GM21360 (cell line): ENCODE data around the gene SIDT1.

Experiments
- ATAC-seq: cut with Tn5 transposase; IDR thresholded peaks from one replicate; pipeline ENCODE4 v1.9.1; 2021; ENCODE audit warnings: mild to moderate bottlenecking, moderate library complexity; ENCODE audit not compliant: unreplicated experiment

SIDT1 gene

DNA sequence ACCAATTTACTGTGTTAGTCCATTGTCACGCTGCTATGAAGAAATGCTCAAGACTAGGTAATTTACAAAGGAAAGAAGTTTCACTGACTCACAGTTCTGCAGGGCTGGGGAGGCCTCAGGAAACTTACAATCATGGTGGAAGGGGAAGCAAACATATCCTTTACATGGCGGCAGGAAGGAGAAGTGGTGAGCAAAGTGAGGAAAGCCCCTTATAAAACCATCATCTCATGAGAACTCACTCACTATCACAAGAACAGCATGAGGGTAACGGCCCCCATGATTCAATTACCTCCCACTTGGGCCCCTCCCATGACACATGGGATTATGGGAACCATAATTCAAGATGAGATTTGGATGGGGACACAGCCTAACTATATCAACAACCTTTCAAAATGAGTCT, 143.9 kb downstream of the SIDT1 start:
- ATAC-seq, result no peak

DNA sequence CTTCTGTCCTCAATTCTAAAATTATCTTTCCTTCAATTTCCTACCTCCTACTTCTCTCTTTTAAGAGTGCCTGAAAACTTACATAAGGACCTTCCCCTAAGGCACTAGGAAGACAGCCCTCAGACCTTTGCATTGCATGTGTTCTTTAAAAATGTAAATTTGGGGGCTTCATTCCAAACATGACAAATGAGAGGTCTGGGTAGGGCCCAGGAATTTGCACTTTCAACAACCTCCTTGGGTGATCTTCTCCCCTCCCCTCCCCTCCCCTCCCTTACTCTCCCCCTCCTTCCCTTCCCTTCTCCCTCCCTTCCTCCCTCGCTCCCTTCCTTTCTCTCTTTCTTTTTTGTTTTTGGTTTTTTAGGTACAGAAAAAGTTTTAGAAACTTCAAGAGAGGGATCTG, 145.4 kb downstream of the SIDT1 start:
- ATAC-seq, result no peak

DNA sequence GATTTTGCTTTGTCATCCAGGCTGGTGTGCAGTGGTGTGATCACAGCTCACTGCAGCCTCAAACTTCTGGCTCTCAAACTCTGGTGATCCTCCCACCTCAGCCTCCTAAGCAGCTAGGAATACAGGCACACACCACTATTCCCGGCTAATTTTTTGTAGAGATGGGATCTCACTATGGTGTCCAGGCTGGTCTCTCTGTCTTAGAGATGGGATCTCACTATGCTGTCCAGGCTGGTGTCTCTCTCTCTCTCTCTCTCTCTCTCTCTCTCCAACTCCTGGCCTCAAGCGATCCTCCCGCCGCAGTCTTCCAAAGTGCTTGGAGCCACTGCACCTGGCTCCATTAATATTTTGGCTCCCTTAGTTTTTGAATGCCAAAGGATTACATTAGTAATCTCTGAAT, 146.4 kb downstream of the SIDT1 start:
- no peak for ATAC-seq
